Measurements from ENCODE around the gene MUTYH.
A peak's percentile ranks its signal among the peaks of the same experiment; 100 is the strongest.
"Not testable (repeated sequence)": the region's sequence is repeated elsewhere in the genome, so short reads cannot be mapped to it uniquely, and the experiment has no call there.

The MUTYH gene

DNA sequence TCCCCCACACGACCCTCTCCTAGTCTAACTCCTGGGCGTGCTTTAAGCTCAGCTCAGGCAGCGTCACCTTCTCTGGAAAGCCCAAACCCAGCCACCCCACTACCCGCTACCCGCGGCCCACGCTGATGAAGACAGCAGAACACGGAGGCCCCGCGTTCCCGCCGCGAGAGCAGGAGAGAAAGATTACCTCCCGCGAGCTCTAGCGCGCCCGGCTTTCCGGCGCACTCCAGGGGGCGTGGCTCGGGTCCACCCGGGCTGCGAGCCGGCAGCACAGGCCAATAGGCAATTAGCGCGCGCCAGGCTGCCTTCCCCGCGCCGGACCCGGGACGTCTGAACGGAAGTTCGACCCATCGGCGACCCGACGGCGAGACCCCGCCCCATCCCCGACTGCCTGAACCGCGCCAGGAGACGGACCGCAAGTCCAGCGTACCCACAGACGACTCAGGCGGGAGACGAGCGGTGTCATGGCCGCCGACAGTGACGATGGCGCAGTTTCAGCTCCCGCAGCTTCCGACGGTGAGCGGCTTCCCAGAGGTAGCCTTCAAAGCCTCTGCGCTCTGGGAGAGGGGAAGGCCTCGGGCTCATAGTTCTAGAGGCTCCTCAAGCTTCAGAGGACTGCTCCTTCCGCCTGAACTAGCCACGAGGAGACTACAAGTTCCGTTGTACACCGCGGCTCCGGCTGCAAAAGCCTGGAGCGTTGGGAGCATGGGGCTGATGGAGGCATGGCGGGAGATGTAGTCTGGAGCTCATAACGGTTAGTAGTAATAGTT, at the start of gene MUTYH, which contains the start of gene TOE1:
Gene MUTYH (minus strand): TSS at position 652 of the 770 bp plus-strand sequence. CDS start 5,935 bp downstream, outside the sequence.
Gene TOE1 (plus strand): TSS at position 382 of the 770 bp plus-strand sequence. CDS start 83 bp downstream, at position 465.
- peaks cover 42% of the 10 kb centered on the region for H3K4me1 ChIP-seq (ENCODE audit: control insufficient read depth, insufficient read depth, low read length)
- H3K36me3 ChIP-seq (ENCODE audit: control insufficient read depth, insufficient read depth, low read length), result no peaks in the 10 kb centered on the region
- H3K9me3 ChIP-seq (ENCODE audit: control insufficient read depth, low read length), result no peaks in the 10 kb centered on the region
- H3K4me3 ChIP-seq (ENCODE audit: low read length), result peak within 1 kb of the TSS; percentile 82
- peak within 1 kb of the TSS; percentile 94 for H3K9ac ChIP-seq (ENCODE audit: low read length)
- no peaks in the 10 kb centered on the region for H3K27me3 ChIP-seq (ENCODE audit: control insufficient read depth, insufficient read depth, low read length)

GRCh38 chr1:45386219-45386618, 46.0 kb upstream of the MUTYH start:
- no peaks in the 10 kb centered on the region for H3K27me3 ChIP-seq (ENCODE audit: control insufficient read depth, insufficient read depth, low read length)
- H3K36me3 ChIP-seq (ENCODE audit: control insufficient read depth, insufficient read depth, low read length), result no peaks in the 10 kb centered on the region
- no peaks in the 10 kb centered on the region for H3K4me1 ChIP-seq (ENCODE audit: control insufficient read depth, insufficient read depth, low read length)
- H3K9me3 ChIP-seq (ENCODE audit: control insufficient read depth, low read length), result no peaks in the 10 kb centered on the region
- H3K9ac ChIP-seq (ENCODE audit: low read length), result no peak overlapping the region
- H3K4me3 ChIP-seq (ENCODE audit: low read length), result no peak overlapping the region

GRCh38 chr1:45385302-45385701, 45.1 kb upstream of the MUTYH start:
- Histone ChIP-seq H3K9me3 (ENCODE audit: control insufficient read depth, low read length) (no peaks in the 10 kb centered on the region), H3K4me1 (ENCODE audit: control insufficient read depth, insufficient read depth, low read length) (no peaks in the 10 kb centered on the region), H3K4me3 (ENCODE audit: low read length) (no peak overlapping the region), H3K27me3 (ENCODE audit: control insufficient read depth, insufficient read depth, low read length) (no peaks in the 10 kb centered on the region), H3K36me3 (ENCODE audit: control insufficient read depth, insufficient read depth, low read length) (no peaks in the 10 kb centered on the region), H3K9ac (ENCODE audit: low read length) (no peak overlapping the region)

DNA sequence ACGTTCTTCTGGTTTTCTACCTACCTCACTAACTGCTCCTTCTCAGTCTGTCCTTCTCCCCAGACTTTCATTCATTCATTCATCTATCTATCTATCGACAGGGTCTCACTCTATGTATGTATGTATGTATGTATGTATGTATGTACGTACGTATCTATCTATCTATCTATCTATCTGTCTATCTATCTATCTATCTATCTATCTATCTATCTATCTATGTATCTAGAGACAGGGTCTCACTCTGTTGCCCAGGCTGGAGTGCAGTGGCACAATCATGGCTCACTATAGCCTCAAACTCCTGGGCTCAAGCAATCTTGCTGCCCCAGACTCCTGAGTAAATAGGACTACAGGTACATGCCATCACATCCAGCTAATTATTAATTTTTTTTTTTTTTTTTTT, 44.0 kb upstream of the MUTYH start:
- H3K4me3 ChIP-seq (ENCODE audit: low read length); H3K4me1 ChIP-seq (ENCODE audit: control insufficient read depth, insufficient read depth, low read length); H3K9ac ChIP-seq (ENCODE audit: low read length); H3K9me3 ChIP-seq (ENCODE audit: control insufficient read depth, low read length); H3K27me3 ChIP-seq (ENCODE audit: control insufficient read depth, insufficient read depth, low read length); H3K36me3 ChIP-seq (ENCODE audit: control insufficient read depth, insufficient read depth, low read length): not testable (repeated sequence)

DNA sequence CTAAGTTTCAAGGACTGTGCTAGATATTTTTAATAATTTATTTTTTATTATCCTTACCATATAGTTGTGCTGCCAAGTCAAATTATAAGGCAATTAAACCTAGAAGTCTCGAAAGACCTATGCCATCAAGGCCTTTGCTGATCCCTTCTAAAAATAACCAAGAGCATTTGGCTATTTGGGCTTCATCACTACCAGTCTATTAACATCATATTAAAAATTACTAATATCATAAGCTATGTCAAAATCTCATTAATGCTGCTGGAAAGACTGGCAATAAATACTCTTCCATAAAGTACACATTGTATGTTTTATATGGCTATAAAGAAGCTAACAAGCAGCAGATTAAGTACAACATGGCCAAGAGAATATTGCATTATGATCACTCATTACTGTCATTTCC, 43.0 kb upstream of the MUTYH start:
- H3K27me3 ChIP-seq (ENCODE audit: control insufficient read depth, insufficient read depth, low read length), result no peaks in the 10 kb centered on the region
- no peak overlapping the region for H3K9ac ChIP-seq (ENCODE audit: low read length)
- H3K4me1 ChIP-seq (ENCODE audit: control insufficient read depth, insufficient read depth, low read length), result no peaks in the 10 kb centered on the region
- H3K9me3 ChIP-seq (ENCODE audit: control insufficient read depth, low read length), result no peaks in the 10 kb centered on the region
- no peaks in the 10 kb centered on the region for H3K36me3 ChIP-seq (ENCODE audit: control insufficient read depth, insufficient read depth, low read length)
- H3K4me3 ChIP-seq (ENCODE audit: low read length), result no peak overlapping the region

DNA sequence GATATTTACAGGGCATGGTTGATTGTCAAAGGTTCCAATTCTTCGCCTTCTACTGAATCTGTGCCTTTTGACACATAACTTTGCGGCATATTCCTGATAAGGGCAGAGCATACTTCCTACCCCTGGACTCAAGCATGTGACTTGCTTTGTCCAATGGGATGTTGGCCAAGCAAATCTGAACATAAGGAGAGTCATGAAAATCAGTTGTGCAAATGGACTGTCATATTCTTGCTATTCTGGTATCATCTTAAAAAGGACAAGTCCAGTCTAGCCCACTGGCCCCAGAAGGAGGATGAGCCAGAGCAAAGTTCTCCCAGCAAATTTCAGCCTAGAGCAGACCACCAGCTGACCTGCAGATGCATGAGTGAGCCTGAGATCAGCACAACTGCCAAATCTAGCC, 41.0 kb upstream of the MUTYH start:
- no peaks in the 10 kb centered on the region for H3K4me1 ChIP-seq (ENCODE audit: control insufficient read depth, insufficient read depth, low read length)
- H3K9ac ChIP-seq (ENCODE audit: low read length), result no peak overlapping the region
- no peaks in the 10 kb centered on the region for H3K27me3 ChIP-seq (ENCODE audit: control insufficient read depth, insufficient read depth, low read length)
- H3K4me3 ChIP-seq (ENCODE audit: low read length), result no peak overlapping the region
- no peaks in the 10 kb centered on the region for H3K9me3 ChIP-seq (ENCODE audit: control insufficient read depth, low read length)
- H3K36me3 ChIP-seq (ENCODE audit: control insufficient read depth, insufficient read depth, low read length), result no peaks in the 10 kb centered on the region

DNA sequence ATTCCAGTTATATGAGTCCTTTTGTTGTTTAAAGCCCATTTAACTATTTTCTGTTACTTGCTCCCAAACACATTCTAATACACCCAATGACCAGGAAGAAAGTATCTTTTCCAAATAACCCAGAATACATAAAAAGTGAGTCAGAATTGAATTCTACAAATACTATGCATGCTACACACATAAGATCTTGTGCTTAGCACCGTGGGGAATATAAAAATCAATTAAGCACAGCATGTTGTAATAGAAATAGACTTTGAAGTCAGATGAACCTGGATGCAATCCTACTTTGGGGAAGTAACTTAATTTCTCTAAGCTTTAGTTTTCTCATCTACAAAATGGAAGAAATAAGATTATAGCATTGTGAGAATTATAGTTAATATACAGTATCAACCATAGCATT, 40.5 kb upstream of the MUTYH start:
- Histone ChIP-seq H3K4me1 (ENCODE audit: control insufficient read depth, insufficient read depth, low read length) (no peaks in the 10 kb centered on the region), H3K36me3 (ENCODE audit: control insufficient read depth, insufficient read depth, low read length) (no peaks in the 10 kb centered on the region), H3K9ac (ENCODE audit: low read length) (no peak overlapping the region)

DNA sequence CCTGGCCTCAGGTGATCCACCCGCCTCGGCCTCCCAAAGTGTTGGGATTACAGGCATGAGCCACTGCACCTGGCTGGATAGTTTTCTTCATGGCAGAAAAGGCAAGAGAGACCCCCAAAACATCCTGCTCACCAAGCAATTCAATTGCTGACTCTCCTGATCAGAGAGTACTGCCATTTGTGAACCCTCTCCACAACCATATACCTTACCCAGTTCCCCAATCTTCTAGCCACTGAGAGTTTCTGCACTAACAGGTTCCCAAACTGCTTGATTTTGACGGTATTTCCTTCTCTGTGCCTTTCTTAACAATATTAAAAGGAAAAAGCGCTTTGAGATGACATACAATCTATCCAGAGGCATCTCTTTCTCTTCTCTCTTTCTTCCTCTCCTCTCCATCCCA, 39.9 kb upstream of the MUTYH start:
- no peaks in the 10 kb centered on the region for H3K27me3 ChIP-seq (ENCODE audit: control insufficient read depth, insufficient read depth, low read length)
- no peaks in the 10 kb centered on the region for H3K36me3 ChIP-seq (ENCODE audit: control insufficient read depth, insufficient read depth, low read length)
- H3K9me3 ChIP-seq (ENCODE audit: control insufficient read depth, low read length), result no peaks in the 10 kb centered on the region
- H3K4me3 ChIP-seq (ENCODE audit: low read length), result no peak overlapping the region
- no peak overlapping the region for H3K9ac ChIP-seq (ENCODE audit: low read length)
- no peaks in the 10 kb centered on the region for H3K4me1 ChIP-seq (ENCODE audit: control insufficient read depth, insufficient read depth, low read length)

More for the DNA sequence above, 40.5 kb upstream of the MUTYH start:
- no peaks in the 10 kb centered on the region for H3K27me3 ChIP-seq (ENCODE audit: control insufficient read depth, insufficient read depth, low read length)
- H3K9me3 ChIP-seq (ENCODE audit: control insufficient read depth, low read length), result no peaks in the 10 kb centered on the region
- H3K4me3 ChIP-seq (ENCODE audit: low read length), result no peak overlapping the region

GRCh38 chr1:45379524-45379923, 39.3 kb upstream of the MUTYH start:
- Histone ChIP-seq H3K9me3 (ENCODE audit: control insufficient read depth, low read length) (no peaks in the 10 kb centered on the region), H3K4me3 (ENCODE audit: low read length) (no peak overlapping the region), H3K27me3 (ENCODE audit: control insufficient read depth, insufficient read depth, low read length) (no peaks in the 10 kb centered on the region), H3K9ac (ENCODE audit: low read length) (no peak overlapping the region), H3K36me3 (ENCODE audit: control insufficient read depth, insufficient read depth, low read length) (no peaks in the 10 kb centered on the region), H3K4me1 (ENCODE audit: control insufficient read depth, insufficient read depth, low read length) (no peaks in the 10 kb centered on the region)

GRCh38 chr1:45378184-45378583, 37.9 kb upstream of the MUTYH start:
- no peak overlapping the region for H3K9ac ChIP-seq (ENCODE audit: low read length)
- no peak overlapping the region for H3K4me3 ChIP-seq (ENCODE audit: low read length)
- H3K36me3 ChIP-seq (ENCODE audit: control insufficient read depth, insufficient read depth, low read length), result no peaks in the 10 kb centered on the region
- H3K9me3 ChIP-seq (ENCODE audit: control insufficient read depth, low read length), result no peaks in the 10 kb centered on the region
- no peaks in the 10 kb centered on the region for H3K4me1 ChIP-seq (ENCODE audit: control insufficient read depth, insufficient read depth, low read length)
- no peaks in the 10 kb centered on the region for H3K27me3 ChIP-seq (ENCODE audit: control insufficient read depth, insufficient read depth, low read length)

GRCh38 chr1:45375104-45376090, 35.2 kb upstream of the MUTYH start:
- Histone ChIP-seq H3K9me3 (ENCODE audit: control insufficient read depth, low read length) (no peaks in the 10 kb centered on the region), H3K27me3 (ENCODE audit: control insufficient read depth, insufficient read depth, low read length) (no peaks in the 10 kb centered on the region), H3K9ac (ENCODE audit: low read length) (no peak overlapping the region), H3K36me3 (ENCODE audit: control insufficient read depth, insufficient read depth, low read length) (no peaks in the 10 kb centered on the region), H3K4me3 (ENCODE audit: low read length) (no peak overlapping the region), H3K4me1 (ENCODE audit: control insufficient read depth, insufficient read depth, low read length) (no peaks in the 10 kb centered on the region)

DNA sequence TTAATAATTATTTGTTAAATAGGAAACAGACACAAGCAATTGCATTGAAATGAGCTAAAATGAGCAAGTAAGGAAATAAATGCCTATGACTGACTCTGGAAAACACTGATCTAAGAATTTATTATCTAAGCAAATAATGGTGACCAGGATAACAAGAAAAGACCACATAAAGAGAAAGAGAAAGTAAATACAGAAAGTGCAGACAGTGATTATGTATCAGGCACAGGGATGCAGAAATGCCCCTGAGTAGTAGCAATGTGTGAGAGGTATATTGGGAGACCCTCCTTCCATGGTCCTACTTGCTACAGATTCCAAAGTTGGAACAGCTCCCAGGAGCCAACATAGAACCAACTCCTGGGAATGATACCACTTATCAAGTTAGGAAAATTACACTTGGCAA, 33.3 kb upstream of the MUTYH start:
- H3K36me3 ChIP-seq (ENCODE audit: control insufficient read depth, insufficient read depth, low read length), result no peaks in the 10 kb centered on the region
- H3K27me3 ChIP-seq (ENCODE audit: control insufficient read depth, insufficient read depth, low read length), result no peaks in the 10 kb centered on the region
- no peak overlapping the region for H3K4me3 ChIP-seq (ENCODE audit: low read length)
- no peaks in the 10 kb centered on the region for H3K9me3 ChIP-seq (ENCODE audit: control insufficient read depth, low read length)
- no peak overlapping the region for H3K9ac ChIP-seq (ENCODE audit: low read length)
- H3K4me1 ChIP-seq (ENCODE audit: control insufficient read depth, insufficient read depth, low read length), result no peaks in the 10 kb centered on the region
